Stimulated activated CD4-positive, alpha-beta T cell treated with anti-CD3 and anti-CD28 coated beads, Interleukin-4, amount 100 ng/mL, for 48 hours (primary cell): ENCODE results near the gene PAX3.

Experiments
- DNase-seq, 2 donors: peaks; one replicate each; pipeline ENCODE4 v3.0.0-alpha.2; 2020; ENCODE audit warnings: low read depth in 2 of 2

PAX3 gene

DNA sequence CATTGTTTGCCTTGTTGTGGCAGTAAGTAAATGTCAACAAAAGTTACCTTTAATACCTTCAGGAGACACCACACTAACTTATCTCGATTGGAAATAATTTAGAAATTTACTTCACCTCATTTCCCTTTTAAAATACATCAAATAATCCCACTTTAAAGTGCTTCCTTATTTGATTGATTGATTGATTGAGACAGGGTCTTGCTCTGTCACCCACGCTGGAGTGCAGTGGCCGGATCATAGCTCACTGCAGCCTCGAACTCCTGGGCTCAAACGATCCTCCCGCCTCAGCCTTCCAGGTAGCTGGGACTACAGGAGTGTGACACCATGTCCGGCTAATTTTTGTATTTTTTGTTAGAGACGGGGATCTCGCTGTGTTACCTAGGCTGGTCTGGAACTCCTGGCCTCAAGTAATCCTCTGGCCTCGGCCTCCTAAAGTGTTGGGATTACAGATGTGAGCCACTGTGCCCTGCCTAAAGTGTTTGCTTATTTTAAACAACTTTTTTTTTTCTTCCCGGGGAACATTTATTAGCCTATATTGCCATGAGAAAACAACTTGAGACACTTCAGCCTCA, 12.0 kb upstream of the PAX3 start:
- no peak for DNase-seq

DNA sequence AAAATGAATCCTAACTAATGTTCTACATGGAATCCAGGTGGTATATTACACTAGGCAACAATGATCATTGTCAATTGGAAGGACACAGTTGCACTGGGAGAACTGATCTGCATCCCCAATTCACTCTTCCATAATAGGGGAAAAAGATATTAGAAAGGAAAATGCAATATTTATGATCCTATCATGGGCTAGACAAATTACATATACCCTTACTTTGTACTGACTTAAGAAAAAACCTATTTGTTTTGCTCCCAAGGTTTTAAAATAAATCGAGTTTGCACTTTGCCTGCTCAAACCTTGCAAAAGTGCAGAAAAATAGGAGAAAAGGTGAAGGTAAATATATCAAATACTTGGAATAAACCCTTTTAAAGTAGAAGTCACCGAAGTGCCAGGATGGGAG, 11.0 kb upstream of the PAX3 start:
- DNase-seq: no peak

DNA sequence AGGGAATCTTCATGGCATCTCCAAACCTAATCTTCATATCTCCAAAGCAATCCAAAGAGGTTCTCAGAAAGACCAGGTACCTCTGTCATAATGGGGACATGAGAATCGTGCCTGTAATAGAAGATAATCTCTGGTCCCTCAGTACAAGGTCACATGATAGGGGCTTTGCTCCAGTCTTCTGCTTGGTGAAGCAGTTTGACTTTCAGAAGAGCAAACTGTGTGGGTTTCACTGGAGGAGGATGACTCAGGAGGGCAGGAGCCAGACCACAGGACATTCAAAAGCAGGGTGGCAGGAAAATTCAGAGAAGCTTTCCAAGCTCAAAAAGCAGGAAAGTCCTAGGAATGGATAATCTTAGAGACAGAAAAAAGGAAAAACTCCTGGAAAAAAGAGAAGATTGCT, 10.6 kb upstream of the PAX3 start:
- DNase-seq: no peak

DNA sequence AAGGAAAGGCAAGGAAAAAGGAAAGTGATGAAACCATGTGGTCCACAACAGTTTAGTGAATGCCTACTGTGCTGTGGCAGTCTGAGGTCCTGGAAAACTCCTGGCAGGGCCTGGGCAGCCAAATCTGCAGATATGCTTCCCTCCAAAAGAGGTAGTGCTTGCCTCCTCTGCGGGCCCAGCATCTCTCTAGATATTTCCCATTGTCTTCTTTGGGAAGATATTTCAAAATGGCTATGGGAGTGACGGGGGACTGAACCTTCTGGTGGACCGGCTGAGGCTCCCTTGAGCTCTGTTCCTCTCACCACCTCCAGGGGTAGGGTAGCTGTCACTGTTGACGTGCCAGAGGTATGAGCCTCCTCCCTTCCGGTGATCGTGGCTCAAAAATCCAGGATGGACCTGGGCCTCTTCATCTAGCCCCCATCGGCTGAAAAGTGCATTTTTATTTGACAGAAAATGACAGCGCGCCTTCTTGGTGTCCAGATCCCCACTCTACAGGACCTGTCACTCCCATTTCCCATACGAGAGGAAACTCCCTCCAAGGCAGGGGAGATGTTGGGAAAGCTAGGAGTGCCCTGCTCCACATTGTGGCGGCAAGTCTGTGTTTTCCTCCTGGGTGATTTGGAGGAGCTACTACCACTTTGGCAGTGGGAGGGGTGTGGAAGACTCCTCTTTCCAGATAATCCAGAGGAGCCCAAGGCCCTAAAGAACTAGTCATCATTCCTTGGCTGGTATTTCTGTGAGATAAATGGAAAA, 9.4 kb upstream of the PAX3 start:
- DNase-seq: no peak

DNA sequence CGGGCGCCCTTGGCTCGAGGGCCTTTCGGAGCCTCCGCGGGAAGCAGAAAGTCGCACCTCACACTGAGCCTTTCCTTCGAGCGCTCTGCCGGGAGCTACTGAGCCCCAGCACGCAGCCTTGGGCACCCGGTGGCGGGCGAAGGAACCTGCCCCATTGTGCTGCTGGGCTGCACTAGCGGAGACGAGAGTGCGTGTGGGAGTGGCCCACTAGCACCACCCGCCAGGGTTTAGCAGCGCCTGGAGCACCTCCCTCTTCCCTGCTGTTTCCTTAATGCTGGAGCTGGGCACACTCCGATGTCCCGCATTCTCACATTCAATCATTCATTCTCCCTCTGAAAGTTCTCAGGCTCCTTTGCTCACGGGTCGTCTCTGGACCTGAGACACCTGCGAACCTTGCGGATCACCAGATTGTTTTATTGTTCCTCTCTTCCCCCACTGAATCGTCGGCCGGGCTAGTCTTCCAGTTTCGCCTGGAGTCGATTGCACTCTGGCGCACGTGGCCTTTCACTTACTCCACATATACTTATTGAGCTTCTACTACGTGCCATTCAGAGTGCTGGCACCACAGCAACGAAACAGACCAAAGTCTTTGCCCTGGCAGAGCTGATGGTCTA, 8.5 kb upstream of the PAX3 start:
- DNase-seq: no peak

DNA sequence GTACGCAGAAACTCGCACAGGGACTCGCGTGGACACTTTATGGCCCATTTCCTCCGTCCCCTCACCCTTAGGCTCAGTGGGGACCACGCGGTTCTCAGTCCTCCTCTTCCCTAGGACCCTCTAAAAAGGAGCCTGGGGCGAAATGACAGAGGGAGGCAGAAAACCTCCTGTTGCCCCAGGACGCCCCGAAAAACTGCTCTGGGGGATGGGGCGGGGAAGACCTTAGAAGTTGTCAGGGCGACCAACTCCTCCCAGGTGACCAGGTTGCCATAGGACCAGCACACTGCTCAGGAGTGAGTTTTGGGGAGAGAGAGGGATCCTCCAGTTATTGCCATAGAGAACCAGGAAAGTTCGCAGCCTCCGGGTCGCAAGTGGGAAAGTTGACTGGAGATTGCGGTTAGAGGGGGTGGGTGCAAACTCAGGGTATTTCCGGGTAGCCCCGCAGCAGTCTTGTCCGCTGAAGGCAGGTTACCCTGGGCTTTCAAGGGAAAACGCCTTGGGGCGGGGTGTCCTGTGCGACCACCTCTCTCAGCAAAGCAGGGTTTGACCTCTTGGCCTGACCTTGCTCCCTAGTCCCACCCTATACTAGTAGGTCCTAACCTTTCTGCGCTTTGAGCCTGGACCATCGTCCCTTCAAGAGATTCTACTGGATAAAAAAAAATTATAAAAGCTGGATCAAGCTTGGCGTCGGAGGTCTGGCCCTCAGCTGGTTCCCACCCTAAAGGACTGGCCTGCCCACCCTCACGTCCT, 7.8 kb upstream of the PAX3 start:
- DNase-seq: no peak

DNA sequence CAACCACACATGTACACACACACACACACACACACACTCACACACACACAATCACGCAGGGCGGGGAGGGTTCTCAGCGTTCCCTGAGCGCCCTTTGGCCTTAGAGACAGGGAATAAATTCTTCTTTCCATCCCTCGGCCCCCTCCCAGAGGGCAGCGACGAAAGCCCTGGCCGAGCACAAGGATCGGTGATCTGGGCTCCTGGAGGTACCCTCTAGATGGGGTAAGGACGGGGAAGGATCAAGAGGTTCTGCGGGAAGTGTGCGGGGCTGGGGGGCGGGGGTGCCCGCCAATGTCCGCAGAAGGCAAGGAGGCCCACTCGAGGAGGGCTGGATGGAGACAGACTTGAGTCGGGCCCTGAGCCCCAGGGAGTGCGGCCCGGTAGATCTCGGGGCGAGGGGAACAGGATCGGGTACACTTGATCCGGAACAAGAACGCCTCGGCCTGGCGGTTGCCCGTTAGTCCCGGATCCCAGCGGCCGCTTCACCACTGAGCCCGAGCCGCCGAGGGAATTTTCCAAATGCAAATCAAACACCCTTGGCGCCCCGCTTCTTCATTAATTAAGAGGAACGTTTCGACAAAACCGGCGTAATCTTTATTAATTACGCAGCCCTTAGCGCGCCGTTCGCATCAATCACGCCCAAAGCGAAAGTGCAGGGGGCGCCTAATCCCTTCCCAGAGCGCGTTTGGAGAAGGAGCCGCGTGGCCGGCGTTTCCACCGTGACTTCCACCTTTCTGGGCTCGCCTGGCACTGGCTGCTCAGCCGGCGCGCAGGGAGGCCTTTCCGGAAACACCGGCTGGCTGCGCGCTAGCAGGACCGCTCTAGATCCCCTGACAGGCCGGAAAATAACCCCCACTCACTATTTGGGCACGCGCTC, 7.0 kb upstream of the PAX3 start:
- DNase-seq: no peak

DNA sequence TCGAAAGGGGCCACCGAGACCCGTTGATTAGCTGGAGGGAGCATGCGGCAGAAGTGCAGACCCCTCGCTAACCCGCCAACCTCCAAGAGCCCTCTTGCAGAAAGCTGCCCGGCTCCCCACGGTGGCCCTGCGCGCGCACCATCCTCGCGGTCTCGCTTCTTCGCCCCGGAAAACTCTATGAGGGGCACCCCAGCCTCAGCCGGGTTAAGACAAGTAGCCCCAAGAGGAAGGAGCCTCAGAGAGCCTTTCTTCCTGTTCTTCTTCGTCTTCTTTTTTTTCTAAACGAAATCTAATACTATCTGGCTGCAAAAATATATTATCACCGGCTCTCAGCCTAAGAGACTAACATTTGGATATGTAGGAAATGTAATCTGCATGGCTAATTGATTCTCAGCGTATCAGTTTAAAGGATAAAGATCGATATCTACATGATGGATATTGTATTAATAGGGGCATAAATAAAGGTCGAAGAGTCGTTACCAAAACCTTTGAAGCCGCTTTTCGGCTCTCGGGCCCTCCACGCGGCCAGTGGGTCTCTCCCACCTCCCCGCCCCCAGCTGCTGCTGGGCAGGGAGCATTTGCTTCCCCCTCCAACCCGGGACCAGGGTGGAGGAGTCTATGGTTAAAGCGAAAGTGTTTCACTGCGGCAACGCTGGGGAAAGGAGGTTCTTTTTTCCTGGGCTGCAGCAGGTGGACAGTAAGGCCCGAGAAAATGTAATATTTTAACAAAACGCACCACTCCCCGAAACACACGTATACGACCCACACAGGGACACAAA, 6.1 kb upstream of the PAX3 start:
- DNase-seq: no peak

DNA sequence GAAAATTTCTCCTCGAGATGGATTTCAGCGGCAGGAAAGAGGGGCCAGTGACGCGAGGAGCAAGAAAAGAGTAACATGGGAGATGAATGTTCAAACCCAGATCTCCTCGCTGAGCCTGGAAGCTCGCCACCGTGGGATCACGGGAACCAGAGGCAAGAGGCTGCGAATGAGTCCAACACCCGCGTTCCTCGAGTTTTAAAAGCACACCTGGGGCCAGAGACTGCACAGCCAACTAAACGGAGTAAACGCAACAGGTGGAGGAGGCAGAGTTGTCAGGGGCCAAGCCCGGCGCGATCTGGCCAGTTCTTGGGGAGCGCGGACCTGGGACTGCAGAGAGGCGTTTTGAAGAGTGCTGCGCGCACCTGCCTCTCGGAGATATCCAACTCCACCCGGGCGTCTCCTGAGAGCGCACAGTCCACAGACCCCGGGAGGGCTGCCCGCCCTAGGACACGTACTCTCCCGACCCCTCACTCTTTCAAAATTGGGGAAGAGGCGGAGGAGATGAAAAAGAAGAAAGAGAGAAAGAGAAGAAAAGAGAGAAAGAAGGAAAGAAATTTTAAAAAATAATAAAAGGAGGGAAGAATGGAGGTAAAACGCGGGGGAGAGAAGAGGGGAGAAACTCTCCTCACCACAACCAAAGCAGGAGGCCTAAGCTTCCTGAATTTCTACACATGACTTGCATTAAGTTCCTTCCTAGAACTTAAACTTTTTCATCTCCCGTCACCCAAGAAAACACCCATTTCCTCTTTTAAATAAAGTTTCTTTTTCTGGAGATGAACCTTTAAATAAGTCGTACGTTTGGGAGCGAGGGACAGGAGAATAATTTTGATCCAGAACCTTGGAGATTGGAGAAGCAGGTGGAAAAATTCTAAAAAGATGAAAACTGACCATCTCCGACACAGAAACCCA, 5.3 kb upstream of the PAX3 start:
- DNase-seq: no peak

DNA sequence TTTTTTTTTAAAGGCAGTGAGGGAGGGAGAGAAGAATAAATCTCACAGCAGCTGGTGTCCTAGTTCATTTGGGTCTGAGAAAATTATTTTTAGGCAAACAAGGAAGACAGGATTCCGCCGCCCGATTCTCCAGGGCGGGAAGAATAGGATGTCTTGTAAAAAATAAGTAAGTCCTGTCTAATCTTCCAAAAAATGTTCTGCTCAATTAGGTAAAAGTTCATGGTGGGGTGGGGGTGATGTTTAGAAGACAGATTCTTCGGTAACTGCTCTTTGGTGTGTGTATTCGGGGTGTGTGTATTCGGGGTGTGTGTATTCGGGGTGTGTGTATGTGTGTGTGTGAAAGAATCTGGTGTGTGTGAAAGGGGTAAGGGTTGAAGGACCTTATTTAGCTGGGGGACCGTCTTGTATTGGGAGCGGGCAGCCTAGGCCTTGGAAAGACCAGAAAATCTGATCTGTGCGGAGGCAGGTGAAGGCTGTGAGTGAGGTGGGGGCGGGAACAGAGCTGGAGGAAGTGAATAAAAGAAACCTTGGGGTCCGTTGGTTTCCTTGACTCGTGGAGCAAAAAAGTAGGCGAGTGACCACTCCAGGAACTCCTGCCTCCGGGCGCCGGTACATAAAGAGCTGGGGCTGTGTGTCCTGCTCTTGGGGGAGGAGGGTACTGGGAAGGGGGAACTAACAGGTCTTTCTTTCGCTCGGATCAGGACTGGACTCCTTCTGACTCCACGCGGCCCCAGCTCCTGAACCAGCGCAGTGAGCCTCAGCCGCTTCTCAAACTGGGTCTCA, 4.4 kb upstream of the PAX3 start:
- DNase-seq: no peak

DNA sequence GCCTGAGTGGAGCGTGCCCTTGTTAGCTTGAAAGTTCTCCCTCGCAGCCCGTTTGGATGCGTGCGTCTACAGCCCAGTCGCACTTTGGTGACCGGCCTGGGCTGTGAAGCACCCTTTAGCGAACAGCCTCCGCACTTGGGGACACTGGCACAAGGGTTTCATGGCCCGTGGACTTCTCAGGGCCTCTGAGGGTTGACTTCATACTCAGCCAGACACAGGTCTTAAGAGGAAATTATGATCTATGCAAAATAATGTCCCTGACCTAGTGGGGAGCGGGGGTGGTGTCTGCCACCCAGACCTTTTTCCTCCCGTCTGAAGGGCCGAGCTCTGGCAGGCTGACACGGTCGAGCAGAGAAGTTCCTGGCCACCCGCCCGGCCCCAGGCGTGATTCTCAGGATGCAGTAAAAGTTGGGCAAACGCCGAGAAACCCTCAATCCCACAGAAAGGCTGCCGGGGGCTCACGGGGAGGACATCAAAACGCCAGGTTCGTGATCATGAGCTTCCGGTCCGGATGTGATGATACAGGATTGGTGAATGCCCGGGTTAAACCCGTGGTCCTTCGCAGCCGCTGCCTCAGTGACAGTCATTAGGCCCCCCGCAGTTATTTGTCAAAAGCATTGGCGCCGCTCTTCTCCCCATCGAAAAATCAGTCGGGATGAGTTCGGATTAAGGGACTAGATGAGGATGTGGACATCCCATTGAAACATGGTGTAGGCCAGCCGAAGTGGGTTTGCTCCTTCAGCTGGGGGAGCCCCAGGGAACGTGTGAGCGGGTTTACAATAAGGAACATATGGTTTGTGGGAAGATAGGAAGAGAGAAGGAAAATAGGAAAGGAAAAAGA, 3.6 kb upstream of the PAX3 start:
- no peak for DNase-seq

DNA sequence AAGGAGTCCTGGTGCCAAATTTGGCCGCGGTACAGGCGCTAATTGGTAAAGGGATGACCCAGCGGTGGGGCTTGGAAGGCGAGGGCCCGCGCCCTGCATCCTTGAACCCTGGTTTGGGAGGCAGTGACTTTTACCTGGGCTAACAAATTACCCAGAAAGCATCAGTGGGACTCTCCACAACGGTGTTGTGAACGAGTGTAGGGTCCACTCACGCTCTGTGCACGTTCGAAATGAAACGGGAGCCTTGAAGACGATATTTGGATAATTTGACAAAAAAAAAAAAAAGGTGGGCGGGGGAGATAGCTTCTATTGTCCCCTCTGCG, 3.0 kb upstream of the PAX3 start:
- no peak for DNase-seq

DNA sequence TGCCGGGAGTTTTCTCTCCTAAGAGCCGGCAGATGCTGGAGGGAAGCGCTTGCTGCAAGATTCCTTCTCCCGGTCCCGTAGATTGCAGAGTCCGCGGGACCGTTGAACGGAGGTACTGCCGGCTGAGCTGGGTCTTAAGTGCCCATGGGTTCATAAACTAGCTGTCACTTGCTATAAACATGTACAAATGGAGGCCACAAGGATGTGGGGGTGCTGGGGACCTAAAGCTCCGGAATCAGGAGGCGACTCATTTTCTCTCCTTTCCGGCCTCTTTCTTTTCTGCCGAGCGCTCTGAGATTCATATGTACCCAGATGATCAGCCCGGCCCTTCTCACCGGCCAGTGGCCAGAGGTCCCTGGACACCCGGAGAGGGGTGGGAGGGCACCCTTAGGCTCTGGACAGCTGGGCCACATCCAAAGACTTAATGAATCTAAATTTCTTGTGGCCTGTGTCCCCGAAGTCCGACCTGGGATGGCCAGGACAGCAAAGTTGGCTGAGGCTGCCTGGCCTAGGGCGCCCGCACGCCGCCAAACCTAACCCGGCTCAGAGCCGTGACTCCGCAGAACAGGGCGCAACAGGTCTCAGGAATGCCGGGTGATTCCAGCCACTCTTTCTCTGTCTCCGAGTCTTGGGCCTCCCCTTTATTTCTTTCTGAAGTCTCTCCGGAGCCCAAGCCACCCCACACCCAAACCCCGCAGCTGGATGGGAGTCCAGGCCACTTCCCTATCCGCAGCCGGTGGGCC, 2.4 kb upstream of the PAX3 start:
- DNase-seq: no peak

DNA sequence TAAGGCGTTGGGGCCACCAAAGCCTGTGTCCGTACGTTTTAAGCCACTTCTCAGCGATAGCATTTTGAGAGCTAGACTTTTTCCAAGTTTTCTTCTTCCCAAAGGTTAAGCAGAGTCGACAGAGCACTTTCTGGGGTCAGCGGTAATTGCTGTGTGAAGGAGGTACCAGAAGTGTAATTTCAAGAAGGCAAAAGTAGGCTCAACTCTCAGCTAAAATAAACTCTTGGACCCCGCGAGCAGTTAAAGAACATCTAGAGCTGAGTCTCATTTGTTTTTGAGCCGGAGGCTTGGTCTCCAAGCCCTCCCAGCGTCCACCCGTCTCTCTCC, 1.9 kb upstream of the PAX3 start:
- DNase-seq: no peak

DNA sequence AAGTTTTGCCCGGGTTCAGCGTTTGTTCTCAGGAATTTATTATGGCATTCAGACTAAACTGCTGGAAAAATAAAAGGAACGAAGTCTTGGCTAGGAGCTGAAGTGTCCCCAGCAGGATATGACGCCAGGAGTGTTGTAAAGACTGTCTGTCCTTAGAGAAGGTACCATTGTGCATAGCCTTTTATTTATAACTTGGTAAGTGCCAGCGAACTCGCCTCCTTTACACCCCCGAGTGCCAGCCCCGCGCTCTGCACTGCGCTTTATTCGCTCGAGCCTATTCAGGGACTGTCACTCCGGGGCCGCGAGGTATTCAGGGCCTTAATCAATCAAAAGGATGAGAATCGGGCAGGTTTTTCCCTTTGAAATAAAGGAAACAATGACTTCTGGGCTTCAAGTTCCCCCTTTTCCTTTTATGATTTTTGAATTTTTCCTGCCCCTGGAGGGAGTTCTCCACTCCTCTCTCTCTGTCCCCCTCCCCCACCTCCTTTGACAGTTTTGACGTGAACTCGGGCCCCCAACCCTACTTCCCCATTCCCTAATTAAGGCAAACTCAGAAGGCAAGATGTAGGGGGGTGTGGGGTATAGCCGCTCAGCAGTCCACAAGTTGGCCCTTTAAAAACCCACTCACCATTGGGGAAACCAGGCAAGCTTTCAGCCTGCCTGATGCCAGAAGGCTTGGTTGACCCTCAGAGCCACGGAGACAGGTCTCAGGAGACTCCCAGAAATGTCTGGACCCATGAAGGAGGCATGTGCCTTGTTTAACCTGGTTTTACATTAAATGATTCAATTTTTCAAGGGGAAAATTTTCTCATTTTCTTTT, 1.3 kb upstream of the PAX3 start:
- DNase-seq: no peak

DNA sequence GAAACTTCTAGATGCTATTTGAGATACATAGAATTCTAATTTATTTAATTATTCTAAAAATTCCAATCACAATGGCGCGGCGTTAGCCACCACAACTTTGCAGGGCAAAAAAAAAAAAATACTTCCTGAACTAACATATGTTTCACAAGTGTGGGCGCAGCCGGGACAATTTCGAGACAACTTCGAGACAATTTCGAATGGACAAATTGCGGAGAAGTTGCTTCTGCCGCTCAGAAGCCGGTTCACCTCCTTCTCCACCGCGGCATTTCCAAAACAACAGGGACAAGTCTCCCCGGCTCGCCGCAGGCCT, 842 bp downstream of the PAX3 start:
- no peak for DNase-seq

DNA sequence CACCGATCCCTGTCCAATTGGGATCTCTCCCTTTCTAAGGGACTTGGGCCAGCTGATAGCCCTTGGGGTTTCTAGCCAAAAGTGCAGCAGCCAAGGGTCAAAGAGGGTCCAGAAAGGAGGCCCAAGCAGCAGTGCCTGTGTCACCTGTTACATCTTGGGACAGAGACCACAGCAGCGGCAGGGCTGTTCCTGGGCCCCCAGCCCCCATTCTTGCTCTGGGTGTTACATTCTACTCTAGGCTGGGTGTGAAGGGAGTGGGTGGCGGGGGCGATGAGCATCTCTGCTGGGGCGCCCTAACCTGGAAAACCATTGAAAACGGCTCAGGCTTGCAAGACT, 1.2 kb downstream of the PAX3 start:
- no peak for DNase-seq
